Mesenchymal stem cell (in vitro differentiated cells and primary cell): ENCODE data around the gene STARD3.

Experiments used
- DNase-seq: peaks from one replicate; pipeline ENCODE4 v3.0.0-alpha.2; 2013
- H2AFZ ChIP-seq: one replicate; pipeline ENCODE4 v1.6.1; 2013; ENCODE audit warnings: low read depth, mild to moderate bottlenecking, control low read depth, inconsistent platforms, low read length, moderate library complexity
- H2AK5ac ChIP-seq: 2 replicates; pipeline ENCODE4 v1.6.1; 2013; ENCODE audit warnings: low read length, moderate library complexity, mild to moderate bottlenecking, inconsistent platforms; ENCODE audit not compliant: severe bottlenecking
- H2BK120ac ChIP-seq: one replicate; pipeline ENCODE4 v1.6.1; 2013; ENCODE audit warnings: low read depth, mild to moderate bottlenecking, inconsistent platforms, low read length, moderate library complexity
- H2BK12ac ChIP-seq, 2 experiments: one replicate each; pipeline ENCODE4 v1.6.1; 2013; ENCODE audit warnings: inconsistent platforms in 2 of 2, low read length in 2 of 2, mild to moderate bottlenecking in 2 of 2, moderate library complexity in 2 of 2, control low read depth in 1 of 2
- H2BK15ac ChIP-seq: one replicate; pipeline ENCODE4 v1.6.1; 2013; ENCODE audit warnings: mild to moderate bottlenecking, low read depth, inconsistent platforms; ENCODE audit not compliant: poor library complexity, severe bottlenecking
- H2BK5ac ChIP-seq: 2 replicates; pipeline ENCODE4 v1.6.1; 2013; ENCODE audit warnings: low read depth, mild to moderate bottlenecking, low read length, control low read depth, inconsistent platforms; ENCODE audit not compliant: poor library complexity, severe bottlenecking
- H3K14ac ChIP-seq, 2 experiments: one replicate each; pipeline ENCODE4 v1.6.1; 2013; ENCODE audit warnings: inconsistent platforms in 2 of 2, low read length in 2 of 2, control low read depth in 1 of 2, mild to moderate bottlenecking in 1 of 2, moderate library complexity in 1 of 2
- H3K18ac ChIP-seq, 2 experiments: one replicate each; pipeline ENCODE4 v1.6.1; 2013; ENCODE audit warnings: inconsistent platforms in 2 of 2, low read length in 2 of 2, control low read depth in 1 of 2, low read depth in 1 of 2, mild to moderate bottlenecking in 1 of 2
- H3K23ac ChIP-seq, 2 experiments: one replicate each; pipeline ENCODE4 v1.6.1; 2013; ENCODE audit warnings: inconsistent platforms in 2 of 2, low read length in 2 of 2, mild to moderate bottlenecking in 2 of 2, moderate library complexity in 2 of 2, control low read depth in 1 of 2
- H3K27ac ChIP-seq: 2 replicates; pipeline ENCODE4 v1.5.1; 2013; ENCODE audit warnings: mild to moderate bottlenecking, moderate library complexity, low read length, control low read depth, inconsistent platforms; ENCODE audit not compliant: poor library complexity, severe bottlenecking
- H3K27me3 ChIP-seq, 2 experiments: 2 replicates each; pipeline versions ENCODE4 v1.6.1 to v1.7.0; 2013; ENCODE audit warnings: low read length in 2 of 2, mild to moderate bottlenecking in 2 of 2, moderate library complexity in 2 of 2, control low read depth in 1 of 2, inconsistent platforms in 1 of 2; ENCODE audit not compliant: control insufficient read depth in 1 of 2, insufficient read depth in 1 of 2
- H3K36me3 ChIP-seq, 2 experiments: 2 replicates each; pipeline versions ENCODE4 v1.6.1 to v1.7.0; 2013; ENCODE audit warnings: low read length in 2 of 2, control low read depth in 1 of 2, inconsistent platforms in 1 of 2, low read depth in 1 of 2, mild to moderate bottlenecking in 1 of 2; ENCODE audit not compliant: insufficient read depth in 2 of 2, control insufficient read depth in 1 of 2
- H3K4ac ChIP-seq, 2 experiments: one replicate each; pipeline ENCODE4 v1.6.1; 2013; ENCODE audit warnings: inconsistent platforms in 2 of 2, low read length in 2 of 2, mild to moderate bottlenecking in 2 of 2, moderate library complexity in 2 of 2, control low read depth in 1 of 2, low read depth in 1 of 2
- H3K4me1 ChIP-seq: 2 replicates; pipeline ENCODE4 v1.6.1; 2013; ENCODE audit warnings: low read depth, low read length, control low read depth; ENCODE audit not compliant: control insufficient read depth, insufficient read depth
- H3K4me2 ChIP-seq: 2 replicates; pipeline ENCODE4 v1.6.1; 2013; ENCODE audit warnings: low read length, mild to moderate bottlenecking, inconsistent platforms; ENCODE audit not compliant: poor library complexity, severe bottlenecking
- H3K4me3 ChIP-seq, 2 experiments: 2 replicates each; pipeline versions ENCODE4 v1.5.1 to v1.7.0; 2013; ENCODE audit warnings: low read length in 2 of 2, mild to moderate bottlenecking in 2 of 2, control low read depth in 1 of 2, low read depth in 1 of 2; ENCODE audit not compliant: insufficient read depth in 1 of 2
- H3K79me1 ChIP-seq: replicated peaks from 2 replicates; pipeline ENCODE4 v1.6.1; 2013; ENCODE audit warnings: mild to moderate bottlenecking, control low read depth, low read length, inconsistent platforms; ENCODE audit not compliant: poor library complexity, severe bottlenecking
- H3K9ac ChIP-seq: 2 replicates; pipeline ENCODE4 v1.7.0; 2013; ENCODE audit warnings: mild to moderate bottlenecking, low read length, moderate library complexity
- H3K9me3 ChIP-seq: 2 replicates; pipeline ENCODE4 v1.7.0; 2013; ENCODE audit warnings: mild to moderate bottlenecking, low read length; ENCODE audit not compliant: control insufficient read depth
- H4K8ac ChIP-seq: one replicate; pipeline ENCODE4 v1.6.1; 2013; ENCODE audit warnings: inconsistent platforms, mild to moderate bottlenecking, low read length, moderate library complexity
- H4K91ac ChIP-seq: one replicate; pipeline ENCODE4 v1.6.1; 2013; ENCODE audit warnings: mild to moderate bottlenecking, low read length, inconsistent platforms
- WGBS: methylation state at CpG from one replicate; pipeline ENCODE4 v1.1.7; 2013; ENCODE audit warnings: mixed read lengths; 5-methylcytosine and 5-hydroxymethylcytosine counted together

The STARD3 gene

DNA sequence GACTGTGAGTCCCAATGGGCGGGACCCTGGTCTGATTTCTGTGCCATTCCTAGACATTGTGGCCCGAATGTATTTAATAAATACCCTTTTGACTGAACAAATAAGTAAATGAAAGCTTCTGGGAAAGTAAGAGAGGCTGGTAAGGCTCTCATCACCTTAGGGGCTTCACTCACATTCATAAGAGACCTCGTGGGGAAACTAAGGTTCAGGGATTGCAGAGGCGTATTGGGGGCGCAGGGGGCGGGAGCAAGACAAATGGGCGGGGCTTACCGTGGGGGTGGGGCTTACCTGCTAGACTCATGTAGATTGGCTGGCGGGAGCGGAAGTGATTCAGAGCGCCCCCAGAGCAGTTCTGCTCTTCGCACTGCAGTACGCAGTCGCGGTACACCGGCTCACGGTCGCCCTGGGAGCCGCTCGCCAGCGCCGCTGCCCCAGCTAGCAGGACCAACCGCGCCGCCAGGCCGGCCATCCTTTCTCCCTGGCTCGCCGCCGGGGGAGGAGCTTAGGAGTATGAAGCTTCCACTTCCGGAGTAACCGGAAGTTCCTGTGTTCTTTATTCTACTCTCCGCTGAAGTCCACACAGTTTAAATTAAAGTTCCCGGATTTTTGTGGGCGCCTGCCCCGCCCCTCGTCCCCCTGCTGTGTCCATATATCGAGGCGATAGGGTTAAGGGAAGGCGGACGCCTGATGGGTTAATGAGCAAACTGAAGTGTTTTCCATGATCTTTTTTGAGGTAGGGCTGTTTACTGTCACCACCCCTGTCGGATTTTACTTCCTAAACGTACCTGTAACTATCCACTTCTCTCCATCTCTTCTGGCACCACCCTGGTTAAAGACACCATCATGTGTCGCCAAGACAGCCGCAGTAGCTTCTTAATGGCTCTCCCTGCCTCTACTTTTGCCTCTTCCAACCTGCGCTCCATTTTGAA lies 50.9 kb downstream of the STARD3 start, which contains the start of gene PGAP3:
Gene PGAP3 (minus strand): TSS at position 512 of the 929 bp plus-strand sequence. CDS start 43 bp downstream, at position 469.
- H3K36me3 ChIP-seq = peaks cover 14 to 18% of the 10 kb centered on the region in 2 experiments

DNA sequence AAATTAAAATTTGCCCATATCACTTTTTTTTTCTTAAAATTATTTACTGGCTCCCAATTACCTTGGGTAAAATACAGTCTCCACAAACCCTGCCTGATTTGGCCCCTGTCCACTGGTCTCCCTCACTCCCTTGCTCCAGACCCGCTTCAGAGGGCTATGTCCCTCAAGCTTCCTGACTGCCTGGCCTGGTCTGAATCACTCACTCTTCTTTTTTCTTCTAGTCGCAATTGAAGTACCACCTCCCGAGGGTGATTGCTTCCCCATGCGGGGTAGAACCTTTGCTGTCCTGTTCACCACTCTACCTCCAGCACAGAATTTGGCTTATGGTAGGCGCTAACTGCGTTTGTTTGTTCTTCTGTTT lies 51.5 kb downstream of the STARD3 start:
- H3K9ac ChIP-seq = peak overlapping the region; percentile 80
- no peak overlapping the region for H2BK120ac ChIP-seq
- peak overlapping the region in 1 of 2 experiments; percentile 78 for H3K4ac ChIP-seq
- no peaks in the 10 kb centered on the region for H3K79me1 ChIP-seq
- H3K9me3 ChIP-seq = no peaks in the 10 kb centered on the region
- H3K4me3 ChIP-seq = peak overlapping the region in 1 of 2 experiments; percentile 80
- H2AFZ ChIP-seq = peak overlapping the region; percentile 33
- peak overlapping the region; percentile 88 for H3K27ac ChIP-seq
- no peaks in the 10 kb centered on the region for H3K27me3 ChIP-seq
- H4K8ac ChIP-seq = peak overlapping the region; percentile 86
- 11% methylated on average over 4 of the region's 6 CpGs for WGBS
- no peak overlapping the region for H4K91ac ChIP-seq
- no peak overlapping the region for H2BK5ac ChIP-seq
- peaks cover 13% of the 10 kb centered on the region in 2 experiments for H3K36me3 ChIP-seq
- peak; percentile 26 for DNase-seq
- peak overlapping the region; percentile 71 for H3K4me2 ChIP-seq
- H2BK12ac ChIP-seq = no peak overlapping the region
- H3K23ac ChIP-seq = no peak overlapping the region
- H3K14ac ChIP-seq = no peak overlapping the region
- H3K4me1 ChIP-seq = peaks cover 4% of the 10 kb centered on the region
- H3K18ac ChIP-seq = peak overlapping the region in 1 of 2 experiments; percentile 97
- peak overlapping the region; percentile 8 for H2AK5ac ChIP-seq
- H2BK15ac ChIP-seq = no peak overlapping the region

More for the DNA sequence above, 50.9 kb downstream of the STARD3 start, which contains the start of gene PGAP3:
- DNase-seq = peak; percentile 93
- Histone ChIP-seq H2BK15ac (peak within 1 kb of the TSS; percentile 100), H3K27me3 (no peaks in the 10 kb centered on the region), H3K79me1 (no peaks in the 10 kb centered on the region), H3K4me2 (peak within 1 kb of the TSS; percentile 71), H2AFZ (peak within 1 kb of the TSS; percentile 79), H2BK120ac (peak within 1 kb of the TSS; percentile 71), H3K4me1 (peaks cover 4% of the 10 kb centered on the region), H2AK5ac (peak within 1 kb of the TSS; percentile 60), H2BK12ac (peak within 1 kb of the TSS in 1 of 2 experiments; percentile 29), H3K4ac (peak within 1 kb of the TSS; percentile 78 to 95), H3K9me3 (no peaks in the 10 kb centered on the region), H4K91ac (peak within 1 kb of the TSS; percentile 95), H3K9ac (peak within 1 kb of the TSS; percentile 80), H2BK5ac (peak within 1 kb of the TSS; percentile 90), H4K8ac (peak within 1 kb of the TSS; percentile 98), H3K18ac (peak within 1 kb of the TSS; percentile 94 to 97), H3K27ac (peak within 1 kb of the TSS; percentile 88), H3K4me3 (peak within 1 kb of the TSS; percentile 75 to 80), H3K14ac (peak within 1 kb of the TSS in 1 of 2 experiments; percentile 92), H3K23ac (no peak within 1 kb of the TSS)
- WGBS = 5% methylated on average over 43 of the region's 45 CpGs

DNA sequence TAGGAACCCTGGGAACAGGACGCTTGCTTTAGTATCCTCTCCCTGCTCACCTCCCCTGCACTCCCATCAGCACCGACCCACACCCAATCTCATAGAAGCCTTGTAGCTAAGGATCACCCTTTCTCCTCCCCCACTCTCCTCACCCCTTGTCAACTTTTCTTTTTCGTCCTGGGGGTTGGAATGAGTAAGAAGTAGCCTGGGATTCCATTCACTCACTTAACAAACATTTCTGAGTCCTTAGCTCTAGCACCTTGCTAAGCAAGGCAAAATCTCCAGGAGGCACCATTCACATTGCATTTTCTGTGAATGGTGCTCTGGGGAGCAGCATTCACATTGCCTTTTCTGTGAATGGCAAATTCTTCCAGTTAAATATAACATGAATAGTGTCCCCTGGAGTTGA lies 52.0 kb downstream of the STARD3 start:
- WGBS = 19% methylated on average over 2 of the region's 3 CpGs
- Histone ChIP-seq H4K91ac (no peak overlapping the region), H3K14ac (no peak overlapping the region), H3K4ac (peak overlapping the region in 1 of 2 experiments; percentile 4), H3K23ac (no peak overlapping the region), H2AK5ac (no peak overlapping the region), H2BK5ac (no peak overlapping the region), H2BK12ac (no peak overlapping the region), H3K4me2 (peak overlapping the region; percentile 71), H3K36me3 (peaks cover 9 to 10% of the 10 kb centered on the region in 2 experiments), H3K4me1 (peaks cover 4% of the 10 kb centered on the region), H3K27me3 (no peaks in the 10 kb centered on the region), H2BK15ac (no peak overlapping the region), H2BK120ac (no peak overlapping the region), H3K79me1 (no peaks in the 10 kb centered on the region), H3K9me3 (no peaks in the 10 kb centered on the region), H4K8ac (peak overlapping the region; percentile 68), H2AFZ (no peak overlapping the region), H3K4me3 (peak overlapping the region in 1 of 2 experiments; percentile 80), H3K18ac (no peak overlapping the region), H3K27ac (no peak overlapping the region), H3K9ac (peak overlapping the region; percentile 80)
- DNase-seq = no peak

DNA sequence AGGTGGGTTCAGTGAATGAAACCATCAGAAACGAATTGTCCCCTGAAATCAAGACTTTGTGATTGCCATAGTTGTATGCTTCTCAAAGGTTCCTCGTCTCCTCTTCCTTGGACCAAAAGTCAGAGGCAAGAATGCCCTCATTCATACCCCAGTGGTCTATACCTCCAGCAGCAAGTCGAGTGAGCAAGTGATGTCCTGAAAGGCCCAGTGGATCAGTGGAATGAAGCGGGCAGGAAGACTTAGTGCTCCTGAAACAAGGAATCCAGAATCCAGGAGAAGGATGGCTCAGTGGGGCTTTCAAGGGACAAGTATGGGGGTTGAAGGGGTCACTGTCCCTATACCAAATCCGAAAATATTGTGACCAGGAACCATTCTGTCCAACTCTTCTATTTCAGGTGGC lies 57.6 kb downstream of the STARD3 start:
- Histone ChIP-seq H2BK12ac (no peak overlapping the region), H3K4ac (no peak overlapping the region), H2BK120ac (no peak overlapping the region), H3K27me3 (no peaks in the 10 kb centered on the region), H3K27ac (no peak overlapping the region), H3K4me2 (no peak overlapping the region), H2BK5ac (no peak overlapping the region), H2BK15ac (no peak overlapping the region), H3K9ac (no peak overlapping the region), H3K36me3 (no peaks in the 10 kb centered on the region), H3K4me3 (no peak overlapping the region), H3K14ac (no peak overlapping the region), H3K4me1 (peaks cover 20% of the 10 kb centered on the region), H3K18ac (no peak overlapping the region), H3K79me1 (no peaks in the 10 kb centered on the region), H3K23ac (no peak overlapping the region), H3K9me3 (no peaks in the 10 kb centered on the region), H2AFZ (no peak overlapping the region), H2AK5ac (peak overlapping the region; percentile 1), H4K8ac (no peak overlapping the region), H4K91ac (no peak overlapping the region)
- no peak for DNase-seq
- WGBS = 89% methylated on average over 5 of the region's 5 CpGs
